ENCODE measurements around the gene PCSK7.
"Not testable (repeated sequence)": the region's sequence is repeated elsewhere in the genome, so short reads cannot be mapped to it uniquely, and the experiment has no call there.

Gene PCSK7

GRCh38 chr11:117231842-117232091, at the start of gene PCSK7:
PCSK7 (minus strand) TSS chr11:117232073; CDS start chr11:117229844, 2,229 bp downstream.
- no peak for DNase-seq (ENCODE audit: low read depth in 2 of 2)

GRCh38 chr11:117281159-117281558, 49.3 kb upstream of the PCSK7 start:
- DNase-seq (ENCODE audit: low read depth in 2 of 2), result no peak

- DNase-seq (ENCODE audit: low read depth in 2 of 2), result no peak
Measured at GRCh38 chr11:117279711-117280376, 48.0 kb upstream of the PCSK7 start.

GRCh38 chr11:117278347-117278746, 46.5 kb upstream of the PCSK7 start:
- no peak for DNase-seq (ENCODE audit: low read depth in 2 of 2)

- DNase-seq (ENCODE audit: low read depth in 2 of 2), result no peak
Measured at GRCh38 chr11:117273550-117274289, 41.8 kb upstream of the PCSK7 start.

- not testable (repeated sequence) for DNase-seq (ENCODE audit: low read depth in 2 of 2)
Measured at GRCh38 chr11:117272175-117272574, 40.3 kb upstream of the PCSK7 start.

- no peak for DNase-seq (ENCODE audit: low read depth in 2 of 2)
Measured at GRCh38 chr11:117271208-117271607, 39.3 kb upstream of the PCSK7 start.

- no peak for DNase-seq (ENCODE audit: low read depth in 2 of 2)
Measured at GRCh38 chr11:117269856-117270255, 38.0 kb upstream of the PCSK7 start.

GRCh38 chr11:117265745-117266144, 33.9 kb upstream of the PCSK7 start:
- DNase-seq (ENCODE audit: low read depth in 2 of 2), result no peak

GRCh38 chr11:117264624-117265323, 32.9 kb upstream of the PCSK7 start:
- not testable (repeated sequence) for DNase-seq (ENCODE audit: low read depth in 2 of 2)

GRCh38 chr11:117259417-117259816, 27.5 kb upstream of the PCSK7 start:
- DNase-seq (ENCODE audit: low read depth in 2 of 2), result no peak

GRCh38 chr11:117258576-117258975, 26.7 kb upstream of the PCSK7 start:
- no peak for DNase-seq (ENCODE audit: low read depth in 2 of 2)

GRCh38 chr11:117256573-117256972, 24.7 kb upstream of the PCSK7 start:
- no peak for DNase-seq (ENCODE audit: low read depth in 2 of 2)

GRCh38 chr11:117255966-117256365, 24.1 kb upstream of the PCSK7 start:
- DNase-seq (ENCODE audit: low read depth in 2 of 2), result no peak

- DNase-seq (ENCODE audit: low read depth in 2 of 2), result no peak
Measured at GRCh38 chr11:117251506-117251905, 19.6 kb upstream of the PCSK7 start.

- no peak for DNase-seq (ENCODE audit: low read depth in 2 of 2)
Measured at GRCh38 chr11:117249571-117249970, 17.7 kb upstream of the PCSK7 start.

GRCh38 chr11:117248341-117248740, 16.5 kb upstream of the PCSK7 start:
- DNase-seq (ENCODE audit: low read depth in 2 of 2), result no peak

GRCh38 chr11:117239295-117239694, 7.4 kb upstream of the PCSK7 start:
- no peak for DNase-seq (ENCODE audit: low read depth in 2 of 2)

- DNase-seq (ENCODE audit: low read depth in 2 of 2), result no peak
Measured at GRCh38 chr11:117238221-117238620, 6.3 kb upstream of the PCSK7 start.

GRCh38 chr11:117232911-117233409, 1.1 kb upstream of the PCSK7 start:
- DNase-seq (ENCODE audit: low read depth in 2 of 2), result no peak

- DNase-seq (ENCODE audit: low read depth in 2 of 2), result peak; percentile 67 to 76
Measured at GRCh38 chr11:117232092-117232878, 412 bp upstream of the PCSK7 start, which contains the start of gene RNF214. RNF214 (plus strand) TSS chr11:117232671; CDS start chr11:117234273, 1,602 bp downstream.

Data from stimulated activated CD8-positive, alpha-beta memory T cell treated with anti-CD3 and anti-CD28 coated beads, Interleukin-15, amount 100 ng/mL, for 48 hours (primary cell).